GM19023 (cell line): ENCODE data around the gene CACNG7.
"Not testable (repeated sequence)": the region's sequence is repeated elsewhere in the genome, so short reads cannot be mapped to it uniquely, and the experiment has no call there.

Source experiments
- ATAC-seq: cut with Tn5 transposase; IDR thresholded peaks from one replicate; pipeline ENCODE4 v1.9.1; 2021; ENCODE audit warnings: mild to moderate bottlenecking, moderate library complexity; ENCODE audit not compliant: unreplicated experiment

The CACNG7 gene, protein sequence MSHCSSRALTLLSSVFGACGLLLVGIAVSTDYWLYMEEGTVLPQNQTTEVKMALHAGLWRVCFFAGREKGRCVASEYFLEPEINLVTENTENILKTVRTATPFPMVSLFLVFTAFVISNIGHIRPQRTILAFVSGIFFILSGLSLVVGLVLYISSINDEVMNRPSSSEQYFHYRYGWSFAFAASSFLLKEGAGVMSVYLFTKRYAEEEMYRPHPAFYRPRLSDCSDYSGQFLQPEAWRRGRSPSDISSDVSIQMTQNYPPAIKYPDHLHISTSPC

DNA sequence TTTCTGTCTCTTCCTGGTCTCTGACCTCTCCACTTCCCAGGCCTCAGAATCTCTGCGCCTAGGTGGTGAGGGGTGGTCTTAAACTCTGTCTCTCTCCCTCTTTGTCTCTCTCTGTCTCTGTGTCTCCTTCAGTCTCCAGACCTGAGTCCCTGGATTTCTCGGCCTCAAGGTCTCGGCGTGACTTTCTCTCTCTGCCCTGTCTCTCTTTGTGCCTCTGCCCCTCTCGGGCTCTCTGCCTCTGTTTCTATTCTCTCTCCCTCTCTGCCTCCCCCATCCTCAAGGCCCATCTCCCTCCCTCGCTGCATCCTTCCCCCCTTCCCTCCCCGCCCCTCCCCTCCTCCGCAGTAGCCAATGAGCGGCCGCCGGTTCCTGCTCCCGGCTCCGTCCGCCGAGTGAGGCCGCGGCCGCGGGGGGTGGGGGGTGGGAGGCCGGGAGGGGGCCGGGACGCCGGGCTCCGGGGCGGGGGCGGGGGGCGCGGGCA is at the start of gene CACNG7:
Gene CACNG7 (plus strand): TSS at position 344 of the 481 bp plus-strand sequence. CDS start 3,554 bp downstream, outside the sequence.
- ATAC-seq = no peak

DNA sequence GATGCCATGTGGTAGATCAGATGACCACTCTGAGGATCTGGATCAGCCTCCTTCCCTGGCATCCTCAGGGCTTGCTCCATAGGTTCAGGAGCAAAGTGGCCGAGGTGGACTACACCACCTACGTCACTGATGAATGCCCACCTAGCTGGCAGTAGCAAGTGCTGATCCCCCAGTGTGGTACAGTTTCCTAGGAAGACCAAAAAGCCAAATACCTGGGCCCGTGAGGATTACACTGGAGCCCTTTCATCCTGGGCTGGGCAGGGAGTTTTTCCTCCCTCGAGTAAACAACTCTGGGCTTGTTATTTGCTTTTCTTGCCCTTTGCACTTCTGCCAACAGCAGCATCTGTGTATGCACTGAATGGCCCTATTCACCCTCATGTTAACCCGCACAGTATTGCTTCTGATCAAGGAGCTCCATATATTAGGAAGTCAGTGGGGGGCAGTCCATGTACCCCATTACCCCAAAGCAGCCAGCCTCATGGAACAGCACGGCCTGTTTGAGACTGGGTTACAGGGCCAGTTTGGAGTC is 44.7 kb upstream of the CACNG7 start:
- ATAC-seq = no peak

DNA sequence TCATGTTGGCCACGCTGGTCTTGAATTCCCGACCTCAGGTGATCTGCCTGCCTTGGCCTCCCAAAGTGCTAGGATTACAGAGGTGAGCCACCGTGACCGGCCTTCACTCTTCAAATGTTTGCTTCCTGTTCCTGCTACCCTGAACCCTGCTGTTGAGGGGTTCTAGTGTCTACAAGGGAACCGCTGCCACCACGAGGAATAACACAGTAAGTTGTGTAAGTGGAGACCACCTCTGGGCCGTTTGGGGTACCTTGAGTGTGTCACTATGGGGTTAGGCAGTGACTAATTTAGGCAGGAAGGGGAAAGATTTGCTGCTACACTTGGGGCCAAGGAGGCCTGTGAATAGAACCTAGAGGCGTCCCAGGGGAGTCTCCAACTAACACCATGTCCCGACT is 43.6 kb upstream of the CACNG7 start:
- ATAC-seq = no peak

DNA sequence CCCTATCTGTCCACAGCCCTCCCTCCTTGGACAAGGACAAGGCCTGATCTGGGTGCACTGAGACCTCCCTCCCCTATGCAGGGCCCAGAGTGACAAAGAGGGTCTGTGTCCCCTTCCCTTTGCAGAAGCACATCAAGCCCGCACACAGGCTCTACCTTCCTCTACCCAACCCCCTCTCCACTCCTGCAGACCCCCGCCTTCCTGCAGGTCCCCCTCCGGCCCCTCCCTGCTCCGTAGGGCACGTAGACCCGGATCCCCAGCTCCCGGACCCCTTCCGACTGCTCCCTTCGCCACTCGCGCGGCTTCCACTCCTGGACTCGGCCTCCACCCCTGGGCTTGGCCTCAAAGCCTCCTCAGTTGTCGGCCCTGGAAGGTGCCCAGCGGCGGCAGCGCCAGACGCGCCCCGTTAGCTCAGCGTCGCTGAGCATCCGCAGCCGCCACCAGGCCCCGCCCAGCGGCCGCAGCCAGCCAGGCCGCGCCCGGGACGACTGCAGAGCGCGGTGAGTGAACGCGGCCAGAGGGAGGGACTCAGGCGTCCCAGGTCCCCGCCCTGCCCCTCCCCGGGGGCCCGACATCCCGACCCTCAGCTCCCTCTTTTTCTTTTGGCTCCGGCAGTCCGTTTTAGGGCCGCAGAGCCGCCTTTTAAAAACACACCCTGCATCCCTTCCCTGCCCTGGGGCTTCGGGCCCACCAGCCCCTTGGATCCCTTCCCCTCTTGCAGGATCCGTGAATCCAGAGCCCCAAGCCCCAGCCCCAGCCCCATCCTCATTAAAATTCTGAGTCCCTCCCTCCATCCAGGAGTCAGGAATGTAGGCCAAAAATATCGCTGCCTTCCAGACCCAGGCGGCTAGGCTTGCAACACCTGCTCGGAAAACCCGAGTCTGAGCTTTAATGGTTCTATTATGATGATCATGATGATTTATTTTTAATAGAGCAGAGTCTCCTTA is 42.9 kb upstream of the CACNG7 start:
- ATAC-seq = no peak

DNA sequence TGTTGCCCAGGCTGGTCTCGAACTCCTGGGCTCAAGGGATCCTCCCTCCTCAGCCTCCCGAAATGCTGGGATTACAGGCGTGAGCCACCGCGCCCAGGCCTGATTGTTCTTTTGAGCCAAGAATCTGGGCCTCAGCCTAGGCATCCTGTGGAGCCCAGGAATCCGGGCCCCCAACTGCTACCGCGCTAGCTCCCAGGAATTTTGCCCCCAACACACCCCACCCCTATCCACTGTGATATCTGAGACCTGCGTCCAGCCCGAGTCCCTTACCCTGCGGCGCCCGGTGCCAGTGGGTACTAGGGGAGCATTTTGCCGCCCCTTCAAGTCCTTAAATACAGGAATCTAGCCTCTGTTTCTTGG is 42.2 kb upstream of the CACNG7 start:
- ATAC-seq = no peak

DNA sequence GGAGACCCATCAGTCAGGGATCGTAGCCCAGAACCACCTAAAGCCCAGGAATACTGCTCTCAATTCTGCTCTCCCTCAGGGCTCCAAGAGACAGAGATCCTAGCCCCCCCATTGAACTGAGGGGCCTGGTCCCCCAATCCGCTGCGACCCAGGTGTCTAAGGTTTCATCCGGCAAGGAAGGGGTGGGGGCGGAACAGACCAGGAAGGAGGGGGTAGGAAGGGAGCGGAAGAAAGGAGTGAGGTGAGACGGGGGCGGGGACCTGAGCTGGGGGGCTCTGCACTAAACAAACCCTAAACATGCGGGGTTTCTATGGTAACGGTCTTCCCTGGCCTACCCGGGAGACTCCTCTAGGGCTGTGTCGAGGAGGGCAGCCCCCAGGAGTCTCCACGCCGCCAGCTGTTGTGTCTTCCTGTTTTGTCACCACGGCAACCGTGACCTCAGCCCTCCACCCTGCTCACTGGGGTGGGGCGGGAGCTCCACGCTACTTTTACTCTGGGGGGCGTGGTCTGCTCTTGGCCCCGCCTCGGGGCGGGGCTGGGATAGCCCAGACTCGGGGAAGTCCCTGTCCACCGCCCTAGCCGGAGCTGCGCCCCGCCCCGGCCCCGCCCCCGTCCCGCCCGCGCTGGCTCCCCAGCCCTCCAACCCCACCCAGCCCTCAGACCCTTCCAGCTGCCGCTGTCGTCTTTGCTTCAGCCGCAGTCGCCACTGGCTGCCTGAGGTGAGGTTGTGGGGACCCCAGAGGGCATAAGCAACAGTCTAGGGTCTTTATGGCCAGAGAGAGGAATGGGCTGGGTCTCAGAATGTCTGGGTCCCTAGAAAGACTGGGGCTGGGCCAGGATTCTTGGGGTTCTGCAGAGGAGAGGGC is 41.6 kb upstream of the CACNG7 start, which contains the start of gene MYADM:
Gene MYADM (plus strand): TSS at position 659 of the 866 bp plus-strand sequence. CDS start 5,647 bp downstream, outside the sequence.
- peak; percentile 66 for ATAC-seq

DNA sequence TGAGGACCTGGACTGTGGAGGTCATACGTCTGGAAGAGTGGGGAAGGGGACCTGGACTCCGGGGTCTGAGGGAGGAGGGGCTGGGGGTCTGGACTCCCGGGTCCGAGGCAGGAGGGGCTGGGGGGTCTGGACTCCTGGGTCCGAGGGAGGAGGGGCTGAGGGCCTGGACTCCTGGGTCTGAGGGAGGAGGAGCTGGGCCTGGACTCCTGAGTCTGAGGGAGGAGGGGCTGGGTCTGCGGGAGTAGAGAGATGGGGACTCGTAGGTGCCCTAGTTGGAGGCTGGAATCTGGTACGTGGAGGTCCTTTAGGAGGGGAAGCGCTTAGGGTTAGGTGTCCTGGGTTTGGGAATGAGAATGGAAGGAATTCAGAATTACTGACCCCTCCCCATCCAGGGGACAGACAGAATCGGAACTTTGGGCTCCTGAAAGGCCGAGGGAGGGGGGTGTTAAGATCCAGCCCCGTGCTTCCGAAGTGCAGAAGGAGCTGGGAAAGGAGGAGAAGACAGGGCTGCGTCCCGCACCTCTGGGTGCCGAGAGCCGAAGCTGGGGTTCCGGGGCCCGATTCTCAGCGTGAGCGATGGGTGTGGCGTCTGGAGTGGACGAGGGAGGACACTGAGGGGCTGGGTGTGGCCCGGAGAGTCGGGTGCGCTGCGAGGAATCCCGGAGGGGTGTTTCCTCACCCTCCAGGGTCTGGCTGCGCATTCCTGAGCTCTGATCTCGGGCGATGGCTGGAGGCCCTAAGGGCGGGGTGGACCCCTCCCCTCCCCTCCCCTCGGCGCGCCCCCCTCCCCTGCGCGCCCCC is 40.8 kb upstream of the CACNG7 start:
- ATAC-seq = no peak

DNA sequence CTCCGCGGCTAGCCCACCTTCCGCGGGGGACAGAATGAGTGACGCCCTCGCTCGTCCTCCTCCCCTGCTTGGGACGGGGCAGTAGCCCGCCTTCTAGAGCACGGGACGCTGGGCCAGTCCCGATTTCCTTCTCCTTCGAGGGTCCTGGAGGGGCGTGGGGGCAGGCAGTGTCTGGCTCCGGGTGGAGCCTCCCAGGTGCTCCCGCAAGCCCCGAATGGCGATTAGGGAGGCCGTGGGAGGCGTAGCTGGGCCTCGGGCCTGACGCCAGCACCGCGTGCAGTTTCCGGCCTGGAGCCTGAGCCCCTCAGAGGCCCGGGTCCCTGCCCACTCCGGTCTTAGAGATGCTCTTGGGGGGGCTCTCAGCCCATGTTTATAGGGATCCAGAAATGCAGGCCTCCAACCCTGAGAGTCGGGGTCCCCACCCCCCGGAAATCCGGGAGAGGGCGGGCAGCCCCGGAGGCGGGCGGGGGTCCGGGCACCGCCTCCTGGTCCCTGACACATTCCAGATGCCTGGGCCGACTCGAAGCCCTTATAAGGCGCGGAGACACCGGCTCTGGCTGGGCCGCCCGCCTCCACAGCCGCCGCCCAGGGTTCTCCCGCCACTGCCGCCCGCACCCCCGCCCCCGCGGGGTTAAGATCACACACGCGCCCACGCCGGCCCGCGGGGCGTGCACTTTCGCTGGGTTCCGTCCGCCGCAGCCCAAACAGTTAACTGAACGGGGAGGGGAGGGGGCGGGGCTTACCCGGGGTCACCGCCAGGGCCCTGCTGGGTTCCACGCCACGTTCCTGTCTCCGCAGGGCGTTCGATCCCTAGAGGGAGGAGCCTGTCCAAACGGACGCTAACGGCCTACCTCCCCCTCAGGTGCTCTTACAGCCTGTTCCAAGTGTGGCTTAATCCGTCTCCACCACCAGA is 39.9 kb upstream of the CACNG7 start:
- no peak for ATAC-seq

DNA sequence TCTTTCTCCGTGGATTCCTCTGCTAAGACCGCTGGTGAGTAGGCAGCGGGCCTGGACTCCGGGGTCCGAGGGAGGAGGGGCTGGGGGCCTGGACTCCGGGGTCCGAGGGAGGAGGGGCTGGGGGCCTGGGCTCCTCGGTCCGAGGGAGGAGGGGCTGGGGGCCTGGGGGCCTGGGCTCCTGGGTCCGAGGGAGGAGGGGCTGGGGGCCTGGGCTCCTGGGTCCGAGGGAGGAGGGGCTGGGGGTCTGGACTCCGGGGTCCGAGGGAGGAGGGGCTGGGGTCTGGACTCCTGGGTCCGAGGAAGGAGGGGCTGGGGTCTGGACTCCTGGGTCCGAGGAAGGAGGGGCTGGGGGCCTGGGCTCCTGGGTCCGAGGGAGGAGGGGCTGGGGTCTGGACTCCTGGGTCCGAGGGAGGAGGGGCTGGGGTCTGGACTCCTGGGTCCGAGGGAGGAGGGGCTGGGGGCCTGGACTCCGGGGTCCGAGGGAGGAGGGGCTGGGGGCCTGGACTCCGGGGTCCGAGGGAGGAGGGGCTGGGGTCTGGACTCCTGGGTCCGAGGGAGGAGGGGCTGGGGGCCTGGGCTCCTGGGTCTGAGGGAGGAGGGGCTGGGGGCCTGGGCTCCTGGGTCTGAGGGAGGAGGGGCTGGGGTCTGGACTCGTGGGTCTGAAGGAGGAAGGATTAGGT is 39.1 kb upstream of the CACNG7 start:
- not testable (repeated sequence) for ATAC-seq

DNA sequence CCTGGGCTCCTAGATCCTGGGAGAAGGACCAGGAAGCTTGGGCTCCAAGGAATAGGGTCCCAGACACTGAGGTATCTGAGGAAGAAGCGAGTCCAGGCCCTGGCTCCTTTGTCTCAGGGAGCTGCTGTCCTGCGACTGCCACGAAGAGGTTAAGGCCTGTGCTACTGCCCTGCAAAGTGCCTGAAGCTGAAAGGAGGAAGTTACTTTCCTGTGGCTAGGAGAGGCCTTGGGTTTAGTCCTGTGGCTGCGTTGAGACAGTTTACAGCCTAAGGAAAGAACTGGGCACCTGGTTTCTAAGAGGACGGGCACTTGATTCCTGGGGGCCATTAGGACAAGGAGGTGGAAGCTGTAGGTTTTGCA is 38.6 kb upstream of the CACNG7 start:
- no peak for ATAC-seq

DNA sequence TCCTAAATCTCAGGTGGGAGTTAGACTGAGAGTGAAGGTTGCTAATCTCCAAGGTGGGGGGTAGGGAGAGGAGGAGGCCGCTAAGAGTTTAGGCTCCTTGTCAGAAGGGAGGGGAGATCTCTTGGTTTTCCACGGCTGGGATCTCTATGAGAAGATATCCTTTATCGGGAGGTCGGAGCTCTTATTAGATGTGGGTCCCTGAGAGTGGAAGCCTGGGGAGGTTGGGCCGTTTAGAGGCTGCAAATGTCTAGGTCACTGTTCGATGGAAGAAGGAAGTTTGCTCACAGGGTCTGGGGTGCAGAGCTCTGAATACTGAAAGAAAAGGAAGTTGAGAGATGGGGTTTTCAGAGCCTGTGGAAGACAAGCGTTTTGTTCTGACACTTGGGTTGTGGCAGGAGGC is 37.6 kb upstream of the CACNG7 start:
- ATAC-seq = no peak

DNA sequence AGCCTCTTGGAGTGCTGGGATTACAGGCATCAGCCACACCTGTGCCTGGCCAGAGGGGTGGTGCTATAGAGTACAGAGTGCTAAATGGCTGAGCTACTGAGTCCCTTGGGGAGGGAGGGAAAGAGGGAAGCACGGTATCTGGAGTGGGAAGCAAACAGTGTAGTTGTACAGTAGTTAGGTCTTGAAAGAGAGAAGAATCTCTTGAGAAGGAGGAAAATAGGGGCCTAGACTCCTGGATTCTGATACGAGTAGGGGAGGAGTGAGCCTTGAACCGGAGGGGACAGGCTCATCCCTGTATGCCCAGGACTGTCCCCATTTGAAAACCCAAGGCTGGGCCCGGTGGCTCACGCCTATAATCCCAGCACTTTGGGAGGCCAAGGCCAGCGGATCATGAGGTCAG is 36.3 kb upstream of the CACNG7 start:
- no peak for ATAC-seq

DNA sequence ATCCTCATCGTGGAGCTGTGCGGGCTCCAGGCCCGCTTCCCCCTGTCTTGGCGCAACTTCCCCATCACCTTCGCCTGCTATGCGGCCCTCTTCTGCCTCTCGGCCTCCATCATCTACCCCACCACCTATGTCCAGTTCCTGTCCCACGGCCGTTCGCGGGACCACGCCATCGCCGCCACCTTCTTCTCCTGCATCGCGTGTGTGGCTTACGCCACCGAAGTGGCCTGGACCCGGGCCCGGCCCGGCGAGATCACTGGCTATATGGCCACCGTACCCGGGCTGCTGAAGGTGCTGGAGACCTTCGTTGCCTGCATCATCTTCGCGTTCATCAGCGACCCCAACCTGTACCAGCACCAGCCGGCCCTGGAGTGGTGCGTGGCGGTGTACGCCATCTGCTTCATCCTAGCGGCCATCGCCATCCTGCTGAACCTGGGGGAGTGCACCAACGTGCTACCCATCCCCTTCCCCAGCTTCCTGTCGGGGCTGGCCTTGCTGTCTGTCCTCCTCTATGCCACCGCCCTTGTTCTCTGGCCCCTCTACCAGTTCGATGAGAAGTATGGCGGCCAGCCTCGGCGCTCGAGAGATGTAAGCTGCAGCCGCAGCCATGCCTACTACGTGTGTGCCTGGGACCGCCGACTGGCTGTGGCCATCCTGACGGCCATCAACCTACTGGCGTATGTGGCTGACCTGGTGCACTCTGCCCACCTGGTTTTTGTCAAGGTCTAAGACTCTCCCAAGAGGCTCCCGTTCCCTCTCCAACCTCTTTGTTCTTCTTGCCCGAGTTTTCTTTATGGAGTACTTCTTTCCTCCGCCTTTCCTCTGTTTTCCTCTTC is 35.1 kb upstream of the CACNG7 start:
- no peak for ATAC-seq

DNA sequence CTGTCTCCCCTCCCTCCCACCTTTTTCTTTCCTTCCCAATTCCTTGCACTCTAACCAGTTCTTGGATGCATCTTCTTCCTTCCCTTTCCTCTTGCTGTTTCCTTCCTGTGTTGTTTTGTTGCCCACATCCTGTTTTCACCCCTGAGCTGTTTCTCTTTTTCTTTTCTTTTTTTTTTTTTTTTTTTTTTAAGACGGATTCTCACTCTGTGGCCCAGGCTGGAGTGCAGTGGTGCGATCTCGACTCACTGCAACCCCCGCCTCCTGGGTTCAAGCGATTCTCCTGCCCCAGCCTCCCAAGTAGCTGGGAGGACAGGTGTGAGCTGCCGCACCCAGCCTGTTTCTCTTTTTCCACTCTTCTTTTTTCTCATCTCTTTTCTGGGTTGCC is 34.5 kb upstream of the CACNG7 start:
- no peak for ATAC-seq

DNA sequence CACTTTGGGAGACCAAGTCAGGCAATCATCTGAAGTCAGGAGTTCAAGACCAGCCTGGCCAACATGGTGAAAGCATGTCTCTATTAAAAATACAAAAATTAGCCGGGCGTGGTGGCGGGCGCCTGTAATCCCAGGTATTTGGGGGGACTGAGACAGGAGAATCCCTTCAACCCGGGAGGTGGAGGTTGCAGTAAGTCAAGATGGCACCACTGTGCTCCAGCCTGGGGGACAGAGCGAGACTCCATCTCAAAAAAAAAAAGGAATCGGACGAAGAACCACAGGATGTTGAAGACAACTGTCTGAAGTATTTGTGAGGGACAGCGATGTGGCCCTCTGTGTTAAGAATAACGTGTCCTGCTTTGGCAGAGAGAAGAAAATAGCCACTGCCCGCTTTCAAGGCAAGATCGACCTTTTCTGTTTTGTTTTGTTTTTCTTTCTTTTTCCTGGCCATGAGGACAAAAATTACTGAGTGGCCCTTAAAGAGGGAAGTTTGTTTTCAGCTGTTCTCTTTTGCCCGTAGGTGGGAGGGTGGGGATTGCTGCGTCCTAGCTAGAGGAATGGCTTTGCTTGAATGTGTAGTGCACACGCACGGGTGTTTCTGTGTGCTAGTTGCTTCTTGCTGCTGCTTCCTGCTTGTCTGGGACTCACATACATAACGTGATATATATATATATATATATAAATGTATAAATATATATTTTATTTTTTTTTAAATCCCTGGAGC is 33.3 kb upstream of the CACNG7 start:
- ATAC-seq = no peak

DNA sequence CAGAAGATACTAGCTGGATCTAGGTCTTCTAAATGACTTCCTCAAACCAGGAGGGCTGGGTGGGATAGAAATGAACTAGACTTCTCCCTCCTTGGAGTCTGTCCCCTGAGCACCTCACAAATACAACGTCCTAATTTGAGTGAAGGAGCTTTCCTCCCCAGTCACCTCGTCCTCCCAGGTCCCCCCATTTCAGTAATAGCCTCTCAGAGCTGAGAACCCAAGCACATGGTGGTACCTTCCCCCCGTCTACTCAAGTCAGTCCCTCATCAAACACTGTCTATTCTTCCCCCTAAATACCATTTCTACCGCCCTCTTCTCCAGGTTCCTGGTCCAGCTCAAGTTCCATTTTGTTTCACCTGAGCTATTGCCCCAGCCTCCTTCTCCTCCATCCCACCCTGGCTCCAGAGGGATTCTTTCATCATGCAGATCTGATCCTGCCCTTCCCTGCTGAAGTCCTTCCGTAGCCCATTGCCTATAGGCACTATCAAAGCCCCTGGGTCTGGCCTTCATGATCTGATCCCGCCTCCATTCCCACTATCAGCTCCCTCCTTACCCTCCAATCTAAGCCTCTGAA is 32.3 kb upstream of the CACNG7 start:
- no peak for ATAC-seq
